ENCODE results near the gene NFAM1.

Gene NFAM1

GRCh38 chr22:42397332-42398249 is 34.6 kb downstream of the NFAM1 start:
- Histone ChIP-seq H3K79me2 (ENCODE audit: control insufficient read depth, insufficient read depth, low read length, unreplicated experiment) (no peaks in the 10 kb centered on the region), H3K4me3 (ENCODE audit: low read depth, low read length) (no peak overlapping the region), H3K27me3 (ENCODE audit: insufficient read depth, low read length) (no peaks in the 10 kb centered on the region), H2AFZ (ENCODE audit: low read length, unreplicated experiment) (no peak overlapping the region), H3K27ac (ENCODE audit: low read depth, low read length) (no peak overlapping the region), H3K4me1 (ENCODE audit: control insufficient read depth, insufficient read depth, low read length, unreplicated experiment) (no peaks in the 10 kb centered on the region), H3K36me3 (ENCODE audit: insufficient read depth, low read length) (no peaks in the 10 kb centered on the region)

- Histone ChIP-seq H3K36me3 (ENCODE audit: insufficient read depth, low read length) (no peaks in the 10 kb centered on the region), H3K27ac (ENCODE audit: low read depth, low read length) (no peak overlapping the region), H3K27me3 (ENCODE audit: insufficient read depth, low read length) (no peaks in the 10 kb centered on the region), H3K79me2 (ENCODE audit: control insufficient read depth, insufficient read depth, low read length, unreplicated experiment) (no peaks in the 10 kb centered on the region), H2AFZ (ENCODE audit: low read length, unreplicated experiment) (no peak overlapping the region), H3K4me3 (ENCODE audit: low read depth, low read length) (no peak overlapping the region), H3K4me1 (ENCODE audit: control insufficient read depth, insufficient read depth, low read length, unreplicated experiment) (no peaks in the 10 kb centered on the region)
These were observed 35.4 kb downstream of the NFAM1 start for GRCh38 chr22:42396621-42397331.

GRCh38 chr22:42389143-42389542 is 43.1 kb downstream of the NFAM1 start:
- no peaks in the 10 kb centered on the region for H3K79me2 ChIP-seq (ENCODE audit: control insufficient read depth, insufficient read depth, low read length, unreplicated experiment)
- no peaks in the 10 kb centered on the region for H3K4me1 ChIP-seq (ENCODE audit: control insufficient read depth, insufficient read depth, low read length, unreplicated experiment)
- H3K36me3 ChIP-seq (ENCODE audit: insufficient read depth, low read length), result no peaks in the 10 kb centered on the region
- H2AFZ ChIP-seq (ENCODE audit: low read length, unreplicated experiment), result no peak overlapping the region
- H3K4me3 ChIP-seq (ENCODE audit: low read depth, low read length), result no peak overlapping the region
- H3K27me3 ChIP-seq (ENCODE audit: insufficient read depth, low read length), result no peaks in the 10 kb centered on the region
- no peak overlapping the region for H3K27ac ChIP-seq (ENCODE audit: low read depth, low read length)

- H3K27me3 ChIP-seq (ENCODE audit: insufficient read depth, low read length), result no peaks in the 10 kb centered on the region
These were observed 43.9 kb downstream of the NFAM1 start for GRCh38 chr22:42388130-42388797.

GRCh38 chr22:42387631-42388030 is 44.6 kb downstream of the NFAM1 start:
- Histone ChIP-seq H3K79me2 (ENCODE audit: control insufficient read depth, insufficient read depth, low read length, unreplicated experiment) (no peaks in the 10 kb centered on the region), H3K27ac (ENCODE audit: low read depth, low read length) (no peak overlapping the region), H3K4me1 (ENCODE audit: control insufficient read depth, insufficient read depth, low read length, unreplicated experiment) (no peaks in the 10 kb centered on the region), H3K27me3 (ENCODE audit: insufficient read depth, low read length) (no peaks in the 10 kb centered on the region), H2AFZ (ENCODE audit: low read length, unreplicated experiment) (no peak overlapping the region), H3K4me3 (ENCODE audit: low read depth, low read length) (no peak overlapping the region), H3K36me3 (ENCODE audit: insufficient read depth, low read length) (no peaks in the 10 kb centered on the region)

More at GRCh38 chr22:42388130-42388797, 43.9 kb downstream of the NFAM1 start:
- Histone ChIP-seq H3K36me3 (ENCODE audit: insufficient read depth, low read length) (no peaks in the 10 kb centered on the region), H3K4me1 (ENCODE audit: control insufficient read depth, insufficient read depth, low read length, unreplicated experiment) (no peaks in the 10 kb centered on the region), H2AFZ (ENCODE audit: low read length, unreplicated experiment) (no peak overlapping the region), H3K27ac (ENCODE audit: low read depth, low read length) (no peak overlapping the region), H3K4me3 (ENCODE audit: low read depth, low read length) (no peak overlapping the region), H3K79me2 (ENCODE audit: control insufficient read depth, insufficient read depth, low read length, unreplicated experiment) (no peaks in the 10 kb centered on the region)

- no peaks in the 10 kb centered on the region for H3K36me3 ChIP-seq (ENCODE audit: insufficient read depth, low read length)
- H3K27ac ChIP-seq (ENCODE audit: low read depth, low read length), result no peak overlapping the region
- H2AFZ ChIP-seq (ENCODE audit: low read length, unreplicated experiment), result no peak overlapping the region
- H3K4me3 ChIP-seq (ENCODE audit: low read depth, low read length), result no peak overlapping the region
- H3K27me3 ChIP-seq (ENCODE audit: insufficient read depth, low read length), result no peaks in the 10 kb centered on the region
- H3K4me1 ChIP-seq (ENCODE audit: control insufficient read depth, insufficient read depth, low read length, unreplicated experiment), result no peaks in the 10 kb centered on the region
- H3K79me2 ChIP-seq (ENCODE audit: control insufficient read depth, insufficient read depth, low read length, unreplicated experiment), result no peaks in the 10 kb centered on the region
These were observed 46.5 kb downstream of the NFAM1 start for GRCh38 chr22:42385696-42386095.

- no peaks in the 10 kb centered on the region for H3K36me3 ChIP-seq (ENCODE audit: insufficient read depth, low read length)
- H3K27ac ChIP-seq (ENCODE audit: low read depth, low read length), result no peak overlapping the region
- H3K27me3 ChIP-seq (ENCODE audit: insufficient read depth, low read length), result no peaks in the 10 kb centered on the region
- H3K4me3 ChIP-seq (ENCODE audit: low read depth, low read length), result no peak overlapping the region
- no peak overlapping the region for H2AFZ ChIP-seq (ENCODE audit: low read length, unreplicated experiment)
- H3K4me1 ChIP-seq (ENCODE audit: control insufficient read depth, insufficient read depth, low read length, unreplicated experiment), result no peaks in the 10 kb centered on the region
- no peaks in the 10 kb centered on the region for H3K79me2 ChIP-seq (ENCODE audit: control insufficient read depth, insufficient read depth, low read length, unreplicated experiment)
These were observed 47.7 kb downstream of the NFAM1 start for GRCh38 chr22:42384506-42384905.

GRCh38 chr22:42383851-42384417 is 48.3 kb downstream of the NFAM1 start:
- Histone ChIP-seq H3K4me3 (ENCODE audit: low read depth, low read length) (no peak overlapping the region), H3K27me3 (ENCODE audit: insufficient read depth, low read length) (no peaks in the 10 kb centered on the region), H2AFZ (ENCODE audit: low read length, unreplicated experiment) (no peak overlapping the region), H3K36me3 (ENCODE audit: insufficient read depth, low read length) (no peaks in the 10 kb centered on the region), H3K4me1 (ENCODE audit: control insufficient read depth, insufficient read depth, low read length, unreplicated experiment) (no peaks in the 10 kb centered on the region), H3K27ac (ENCODE audit: low read depth, low read length) (no peak overlapping the region), H3K79me2 (ENCODE audit: control insufficient read depth, insufficient read depth, low read length, unreplicated experiment) (no peaks in the 10 kb centered on the region)

- Histone ChIP-seq H2AFZ (ENCODE audit: low read length, unreplicated experiment) (no peak overlapping the region), H3K4me1 (ENCODE audit: control insufficient read depth, insufficient read depth, low read length, unreplicated experiment) (no peaks in the 10 kb centered on the region)
These were observed 48.9 kb downstream of the NFAM1 start for GRCh38 chr22:42383287-42383686.

GRCh38 chr22:42380769-42381551 is 51.2 kb downstream of the NFAM1 start:
- H3K4me1 ChIP-seq (ENCODE audit: control insufficient read depth, insufficient read depth, low read length, unreplicated experiment), result no peaks in the 10 kb centered on the region
- no peak overlapping the region for H2AFZ ChIP-seq (ENCODE audit: low read length, unreplicated experiment)
- no peaks in the 10 kb centered on the region for H3K27me3 ChIP-seq (ENCODE audit: insufficient read depth, low read length)

More at GRCh38 chr22:42383287-42383686, 48.9 kb downstream of the NFAM1 start:
- Histone ChIP-seq H3K27me3 (ENCODE audit: insufficient read depth, low read length) (no peaks in the 10 kb centered on the region), H3K79me2 (ENCODE audit: control insufficient read depth, insufficient read depth, low read length, unreplicated experiment) (no peaks in the 10 kb centered on the region), H3K36me3 (ENCODE audit: insufficient read depth, low read length) (no peaks in the 10 kb centered on the region), H3K4me3 (ENCODE audit: low read depth, low read length) (no peak overlapping the region), H3K27ac (ENCODE audit: low read depth, low read length) (no peak overlapping the region)

More at GRCh38 chr22:42380769-42381551, 51.2 kb downstream of the NFAM1 start:
- no peaks in the 10 kb centered on the region for H3K36me3 ChIP-seq (ENCODE audit: insufficient read depth, low read length)
- no peak overlapping the region for H3K4me3 ChIP-seq (ENCODE audit: low read depth, low read length)
- H3K27ac ChIP-seq (ENCODE audit: low read depth, low read length), result no peak overlapping the region
- no peaks in the 10 kb centered on the region for H3K79me2 ChIP-seq (ENCODE audit: control insufficient read depth, insufficient read depth, low read length, unreplicated experiment)
